HEK293 (cell line): ENCODE measurements around the gene GPR146.

Experiments
- CTCF ChIA-PET: fragments of 350-600 bp; formaldehyde crosslinking; extraction: SDS; loops from one replicate; lab custom pipeline; 2021; ENCODE audit warnings: antibody characterized with exemption; lab: Yijun Ruan, JAX
- POLR2A ChIA-PET: fragments of 300-600 bp; formaldehyde crosslinking; extraction: SDS; loops from one replicate; lab custom pipeline; 2020; ENCODE audit warnings: antibody characterized with exemption, inconsistent platforms; lab: Yijun Ruan, JAX
- H3K27ac ChIP-seq: fragments of 200-500 bp; sonication (Bioruptor generic); 2 replicates; pipeline ENCODE4 v1.5.1; 2014; ENCODE audit warnings: low read depth, low read length, control low read depth, inconsistent platforms; ENCODE audit errors: extremely low read depth
- H3K36me3 ChIP-seq, 2 experiments: fragments of 200-500 bp in 1 of 2; sonication (Bioruptor generic) in 1 of 2; 1 replicate in 1 of 2; 2 replicates in 1 of 2; pipeline ENCODE4 v1.5.1; 2014 to 2017; ENCODE audit warnings: inconsistent platforms in 2 of 2, low read length in 2 of 2; ENCODE audit not compliant: control insufficient read depth in 2 of 2, insufficient read depth in 1 of 2
- H3K4me1 ChIP-seq: fragments of 200-500 bp; sonication (Bioruptor generic); 2 replicates; pipeline ENCODE4 v1.5.1; 2014; ENCODE audit warnings: mild to moderate bottlenecking, low read length, inconsistent platforms; ENCODE audit not compliant: control insufficient read depth, insufficient read depth
- H3K4me3 ChIP-seq: 2 replicates; pipeline ENCODE4 v1.5.1; 2011; ENCODE audit warnings: low read depth, mild to moderate bottlenecking, control low read depth, low read length, moderate library complexity
- H3K9me3 ChIP-seq: fragments of 200-500 bp; sonication (Bioruptor generic); 2 replicates; pipeline ENCODE4 v1.5.1; 2014; ENCODE audit warnings: low read depth, low read length, inconsistent platforms; ENCODE audit not compliant: control insufficient read depth, insufficient read depth
- EGR2 ChIP-seq: fragments of 450-650 bp; formaldehyde crosslinking; IDR thresholded peaks from 2 replicates; pipeline ENCODE4 v1.5.1; 2016; ENCODE audit warnings: low read depth, missing biosample characterization, missing genetic modification characterization
- GFI1B ChIP-seq: fragments of 450-650 bp; formaldehyde crosslinking; IDR thresholded peaks from 2 replicates; pipeline ENCODE4 v1.5.1; 2016; ENCODE audit warnings: missing biosample characterization, missing genetic modification characterization
- GLIS2 ChIP-seq: fragments of 450-650 bp; formaldehyde crosslinking; IDR thresholded peaks from 2 replicates; pipeline ENCODE4 v1.5.1; 2016; ENCODE audit warnings: missing biosample characterization, missing genetic modification characterization
- HOXA7 ChIP-seq: sonication (generic); formaldehyde crosslinking; IDR thresholded peaks from 2 replicates; pipeline ENCODE4 v1.8.1; 2022; ENCODE audit warnings: missing genetic modification reagents, borderline replicate concordance
- PRDM1 ChIP-seq: fragments of 450-650 bp; formaldehyde crosslinking; IDR thresholded peaks from 2 replicates; pipeline ENCODE4; 2016; ENCODE audit warnings: missing biosample characterization, missing genetic modification characterization
- SCRT2 ChIP-seq: fragments of 450-650 bp; formaldehyde crosslinking; IDR thresholded peaks from 2 replicates; pipeline ENCODE4 v1.5.1; 2016; ENCODE audit warnings: missing biosample characterization, missing genetic modification characterization
- ZBTB7A ChIP-seq: fragments of 450-650 bp; formaldehyde crosslinking; IDR thresholded peaks from 2 replicates; pipeline ENCODE4 v1.5.1; 2016; ENCODE audit warnings: low read depth, missing biosample characterization, missing genetic modification characterization
- ZFP69B ChIP-seq: fragments of 450-650 bp; formaldehyde crosslinking; IDR thresholded peaks from 2 replicates; pipeline ENCODE4 v1.5.1; 2016; ENCODE audit warnings: missing biosample characterization, missing genetic modification characterization
- ZNF211 ChIP-seq: fragments of 450-650 bp; formaldehyde crosslinking; IDR thresholded peaks from 2 replicates; pipeline ENCODE4 v1.5.1; 2016; ENCODE audit warnings: low read depth, missing biosample characterization, missing genetic modification characterization
- ZNF23 ChIP-seq: fragments of 450-650 bp; formaldehyde crosslinking; IDR thresholded peaks from 2 replicates; pipeline ENCODE4 v1.5.1; 2016; ENCODE audit warnings: missing biosample characterization, missing genetic modification characterization, borderline replicate concordance
- ZNF341 ChIP-seq: fragments of 450-650 bp; formaldehyde crosslinking; IDR thresholded peaks from 2 replicates; pipeline ENCODE4; 2016; ENCODE audit warnings: low read depth, missing biosample characterization, missing genetic modification characterization
- ZNF354C ChIP-seq: fragments of 450-650 bp; formaldehyde crosslinking; IDR thresholded peaks from 2 replicates; pipeline ENCODE4 v1.5.1; 2016; ENCODE audit warnings: missing biosample characterization, missing genetic modification characterization, low read depth, borderline replicate concordance
- ZNF501 ChIP-seq: fragments of 450-650 bp; formaldehyde crosslinking; IDR thresholded peaks from 2 replicates; pipeline ENCODE4 v1.5.1; 2016; ENCODE audit warnings: missing biosample characterization, missing genetic modification characterization
- ZNF521 ChIP-seq: fragments of 450-650 bp; formaldehyde crosslinking; IDR thresholded peaks from 2 replicates; pipeline ENCODE4 v1.5.1; 2017; ENCODE audit warnings: missing biosample characterization, mild to moderate bottlenecking, missing genetic modification characterization
- ZNF654 ChIP-seq: fragments of 450-650 bp; formaldehyde crosslinking; IDR thresholded peaks from 2 replicates; pipeline ENCODE4 v1.5.1; 2016; ENCODE audit warnings: low read depth, missing biosample characterization, missing genetic modification characterization
- ZNF76 ChIP-seq: fragments of 450-650 bp; formaldehyde crosslinking; IDR thresholded peaks from 2 replicates; pipeline ENCODE4; 2016; ENCODE audit warnings: low read depth, missing biosample characterization, missing genetic modification characterization, borderline replicate concordance
- ZNF777 ChIP-seq: fragments of 450-650 bp; formaldehyde crosslinking; IDR thresholded peaks from 2 replicates; pipeline ENCODE4 v1.5.1; 2017; ENCODE audit warnings: missing biosample characterization, missing genetic modification characterization, borderline replicate concordance
- ZSCAN23 ChIP-seq: fragments of 450-650 bp; formaldehyde crosslinking; IDR thresholded peaks from 2 replicates; pipeline ENCODE4 v1.5.1; 2016; ENCODE audit warnings: missing biosample characterization, missing genetic modification characterization
- TF ChIP-seq, protein P1 (sequence below): fragments of 450-650 bp; formaldehyde crosslinking; IDR thresholded peaks from 2 replicates; pipeline ENCODE4 v1.5.1; 2016; ENCODE audit warnings: missing biosample characterization, missing genetic modification characterization
- TF ChIP-seq, protein P2 (sequence below): fragments of 450-650 bp; formaldehyde crosslinking; conservative IDR thresholded peaks from 2 replicates; pipeline ENCODE4 v1.5.1; 2016; ENCODE audit warnings: low read depth, missing biosample characterization, missing genetic modification characterization
- TF ChIP-seq, protein P3 (sequence below): fragments of 450-650 bp; formaldehyde crosslinking; IDR thresholded peaks from 2 replicates; pipeline ENCODE4 v1.5.1; 2016; ENCODE audit warnings: missing biosample characterization, missing genetic modification characterization
- TF ChIP-seq, protein P4 (sequence below): fragments of 450-650 bp; formaldehyde crosslinking; IDR thresholded peaks from 2 replicates; pipeline ENCODE4 v1.5.1; 2016; ENCODE audit warnings: missing biosample characterization, missing genetic modification characterization

GPR146 gene

DNA sequence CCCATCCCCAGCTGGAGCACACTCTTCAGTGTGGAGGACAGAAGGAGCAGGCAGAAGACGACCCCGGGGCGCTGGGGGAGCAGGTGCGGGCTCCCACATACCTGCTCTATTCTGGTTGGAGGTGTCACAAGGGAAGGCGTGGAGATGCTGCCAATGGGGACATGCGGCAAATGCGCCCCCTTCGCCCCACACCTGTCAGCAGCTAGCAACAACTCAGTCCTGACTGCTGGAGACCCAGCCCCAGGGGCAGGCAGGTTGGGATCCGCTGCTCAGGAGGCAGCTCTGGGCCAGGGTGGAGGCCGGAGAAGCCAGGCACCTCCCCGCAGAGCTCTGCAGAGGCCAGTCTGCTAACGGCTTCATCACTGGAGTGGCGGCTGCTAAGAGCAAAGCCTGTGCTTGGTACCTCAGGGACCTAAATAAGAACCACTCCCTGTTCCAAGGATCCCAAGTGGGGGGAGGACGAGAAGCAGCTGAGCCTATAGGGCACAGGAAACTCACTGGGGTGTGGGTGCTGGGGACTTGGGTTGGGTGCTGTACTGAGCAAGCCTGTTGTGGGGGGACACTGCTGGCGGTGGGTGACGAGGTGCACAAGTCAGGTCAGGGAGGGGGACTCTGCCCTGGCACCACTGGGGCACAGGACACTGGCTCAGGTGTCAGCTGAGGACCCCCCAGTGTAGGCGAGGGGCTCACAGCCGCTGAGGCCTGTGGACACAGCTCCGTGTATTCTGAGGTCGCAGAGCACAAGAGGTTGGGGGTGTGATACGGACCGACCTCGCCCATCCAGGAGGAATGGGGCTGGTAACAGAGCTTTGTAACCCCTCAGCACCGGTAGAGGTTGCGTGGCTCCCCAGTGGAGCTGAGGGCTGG, 19.2 kb upstream of the GPR146 start:
- TF ChIP-seq ZNF354C (no peak), GLIS2 (0 out of 2 replicates have a peak, but pooled peaks have one; percentile 15)
- H3K9me3 ChIP-seq = no peaks in the 10 kb centered on the region
- no peak overlapping the region for H3K4me3 ChIP-seq
- no peak overlapping the region for H3K27ac ChIP-seq
- peaks cover 10% of the 10 kb centered on the region; the same call in 1 of the 2 replicates for H3K4me1 ChIP-seq
- H3K36me3 ChIP-seq = peaks cover 0 to 18% of the 10 kb centered on the region in 2 experiments; a peak in 1 of 3 replicates
- ChIA-PET POLR2A (no interaction called here), CTCF (interaction anchor here (0.7 to 1.1 kb wide), 3 partner anchors 31 to 449 kb away, joined by 4 read pairs; no protein-coding TSS in a partner anchor)

DNA sequence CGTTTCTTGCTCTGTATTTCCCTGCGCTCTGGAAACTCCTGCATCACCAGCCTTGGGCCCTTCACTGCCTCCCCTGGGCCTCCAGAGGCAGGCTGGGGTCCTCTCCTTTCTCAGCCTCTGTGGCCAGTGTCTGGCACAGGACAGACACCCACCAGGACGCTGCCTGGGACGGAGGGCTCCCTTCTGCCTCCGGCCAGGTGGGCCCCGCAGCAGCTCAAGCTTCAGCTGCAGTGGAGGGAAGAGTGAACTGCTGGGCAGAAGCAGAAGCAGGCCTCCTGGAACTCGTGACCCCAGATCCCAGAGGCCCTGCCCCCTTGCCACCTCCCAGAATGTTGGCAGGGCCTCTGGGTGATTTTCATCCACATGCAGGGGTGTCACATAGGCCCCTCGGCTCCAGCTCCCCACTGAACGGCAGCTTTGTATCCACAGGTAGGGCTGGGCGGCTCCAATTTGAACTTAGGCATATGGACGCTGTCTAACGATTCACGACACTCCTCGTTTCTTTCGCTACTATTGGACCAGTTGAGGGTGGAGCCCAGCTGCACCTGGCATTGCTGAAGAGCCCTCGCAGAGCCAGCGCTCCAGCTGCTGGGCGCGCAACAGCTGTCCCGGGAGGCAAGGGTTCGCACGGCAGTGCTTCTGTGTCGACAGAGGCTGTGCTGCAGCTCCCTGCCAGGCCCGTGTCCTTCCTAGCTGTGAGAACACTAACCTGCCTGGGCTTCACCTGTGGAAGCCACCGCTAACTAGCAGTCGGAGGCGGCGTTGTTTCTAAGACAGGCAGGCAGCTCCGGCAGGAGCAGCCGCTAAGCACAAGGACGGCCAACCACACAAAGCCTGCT, 18.4 kb upstream of the GPR146 start:
- no peak overlapping the region for H3K4me3 ChIP-seq
- no peak overlapping the region for H3K27ac ChIP-seq
- no peaks in the 10 kb centered on the region for H3K9me3 ChIP-seq
- CTCF ChIA-PET = interaction anchor here (0.8 to 1.7 kb wide), 4 partner anchors 32 to 151 kb away, joined by 4 to 14 read pairs (median 5); no protein-coding TSS in a partner anchor
- POLR2A ChIA-PET = no interaction called here
- peaks cover 10% of the 10 kb centered on the region; the same call in 1 of the 2 replicates for H3K4me1 ChIP-seq
- peaks cover 0 to 18% of the 10 kb centered on the region in 2 experiments; a peak in 1 of 3 replicates for H3K36me3 ChIP-seq
- TF ChIP-seq, protein P1, sequence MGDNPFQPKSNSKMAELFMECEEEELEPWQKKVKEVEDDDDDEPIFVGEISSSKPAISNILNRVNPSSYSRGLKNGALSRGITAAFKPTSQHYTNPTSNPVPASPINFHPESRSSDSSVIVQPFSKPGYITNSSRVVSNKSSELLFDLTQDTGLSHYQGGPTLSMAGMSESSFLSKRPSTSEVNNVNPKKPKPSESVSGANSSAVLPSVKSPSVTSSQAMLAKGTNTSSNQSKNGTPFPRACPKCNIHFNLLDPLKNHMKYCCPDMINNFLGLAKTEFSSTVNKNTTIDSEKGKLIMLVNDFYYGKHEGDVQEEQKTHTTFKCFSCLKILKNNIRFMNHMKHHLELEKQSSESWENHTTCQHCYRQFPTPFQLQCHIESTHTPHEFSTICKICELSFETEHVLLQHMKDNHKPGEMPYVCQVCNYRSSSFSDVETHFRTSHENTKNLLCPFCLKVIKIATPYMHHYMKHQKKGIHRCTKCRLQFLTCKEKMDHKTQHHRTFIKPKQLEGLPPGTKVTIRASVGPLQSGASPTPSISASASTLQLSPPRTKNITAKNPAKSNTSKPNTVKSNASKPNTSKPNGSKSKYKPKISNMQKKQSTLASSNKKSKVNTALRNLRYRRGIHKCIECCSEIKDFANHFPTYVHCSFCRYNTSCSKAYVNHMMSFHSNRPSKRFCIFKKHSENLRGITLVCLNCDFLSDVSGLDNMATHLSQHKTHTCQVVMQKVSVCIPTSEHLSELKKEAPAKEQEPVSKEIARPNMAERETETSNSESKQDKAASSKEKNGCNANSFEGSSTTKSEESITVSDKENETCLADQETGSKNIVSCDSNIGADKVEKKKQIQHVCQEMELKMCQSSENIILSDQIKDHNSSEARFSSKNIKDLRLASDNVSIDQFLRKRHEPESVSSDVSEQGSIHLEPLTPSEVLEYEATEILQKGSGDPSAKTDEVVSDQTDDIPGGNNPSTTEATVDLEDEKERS (tag by site-specific recombination) = no peak
- TF ChIP-seq ZFP69B (tag by site-specific recombination) (peak; percentile 71), ZNF211 (tag by site-specific recombination) (no peak), GFI1B (tag by site-specific recombination) (no peak), ZSCAN23 (tag by site-specific recombination) (no peak), ZNF76 (tag by site-specific recombination) (no peak), ZNF23 (tag by site-specific recombination) (no peak), EGR2 (tag by site-specific recombination) (no peak), ZNF521 (no peak), ZNF341 (tag by site-specific recombination) (no peak), ZNF501 (tag by site-specific recombination) (no peak), ZNF654 (tag by site-specific recombination) (no peak), SCRT2 (0 out of 2 replicates have a peak, but pooled peaks have one; percentile 13), HOXA7 (no peak), ZNF777 (tag by site-specific recombination) (no peak), ZBTB7A (tag by site-specific recombination) (no peak), PRDM1 (tag by site-specific recombination) (no peak)
- TF ChIP-seq, protein P2, sequence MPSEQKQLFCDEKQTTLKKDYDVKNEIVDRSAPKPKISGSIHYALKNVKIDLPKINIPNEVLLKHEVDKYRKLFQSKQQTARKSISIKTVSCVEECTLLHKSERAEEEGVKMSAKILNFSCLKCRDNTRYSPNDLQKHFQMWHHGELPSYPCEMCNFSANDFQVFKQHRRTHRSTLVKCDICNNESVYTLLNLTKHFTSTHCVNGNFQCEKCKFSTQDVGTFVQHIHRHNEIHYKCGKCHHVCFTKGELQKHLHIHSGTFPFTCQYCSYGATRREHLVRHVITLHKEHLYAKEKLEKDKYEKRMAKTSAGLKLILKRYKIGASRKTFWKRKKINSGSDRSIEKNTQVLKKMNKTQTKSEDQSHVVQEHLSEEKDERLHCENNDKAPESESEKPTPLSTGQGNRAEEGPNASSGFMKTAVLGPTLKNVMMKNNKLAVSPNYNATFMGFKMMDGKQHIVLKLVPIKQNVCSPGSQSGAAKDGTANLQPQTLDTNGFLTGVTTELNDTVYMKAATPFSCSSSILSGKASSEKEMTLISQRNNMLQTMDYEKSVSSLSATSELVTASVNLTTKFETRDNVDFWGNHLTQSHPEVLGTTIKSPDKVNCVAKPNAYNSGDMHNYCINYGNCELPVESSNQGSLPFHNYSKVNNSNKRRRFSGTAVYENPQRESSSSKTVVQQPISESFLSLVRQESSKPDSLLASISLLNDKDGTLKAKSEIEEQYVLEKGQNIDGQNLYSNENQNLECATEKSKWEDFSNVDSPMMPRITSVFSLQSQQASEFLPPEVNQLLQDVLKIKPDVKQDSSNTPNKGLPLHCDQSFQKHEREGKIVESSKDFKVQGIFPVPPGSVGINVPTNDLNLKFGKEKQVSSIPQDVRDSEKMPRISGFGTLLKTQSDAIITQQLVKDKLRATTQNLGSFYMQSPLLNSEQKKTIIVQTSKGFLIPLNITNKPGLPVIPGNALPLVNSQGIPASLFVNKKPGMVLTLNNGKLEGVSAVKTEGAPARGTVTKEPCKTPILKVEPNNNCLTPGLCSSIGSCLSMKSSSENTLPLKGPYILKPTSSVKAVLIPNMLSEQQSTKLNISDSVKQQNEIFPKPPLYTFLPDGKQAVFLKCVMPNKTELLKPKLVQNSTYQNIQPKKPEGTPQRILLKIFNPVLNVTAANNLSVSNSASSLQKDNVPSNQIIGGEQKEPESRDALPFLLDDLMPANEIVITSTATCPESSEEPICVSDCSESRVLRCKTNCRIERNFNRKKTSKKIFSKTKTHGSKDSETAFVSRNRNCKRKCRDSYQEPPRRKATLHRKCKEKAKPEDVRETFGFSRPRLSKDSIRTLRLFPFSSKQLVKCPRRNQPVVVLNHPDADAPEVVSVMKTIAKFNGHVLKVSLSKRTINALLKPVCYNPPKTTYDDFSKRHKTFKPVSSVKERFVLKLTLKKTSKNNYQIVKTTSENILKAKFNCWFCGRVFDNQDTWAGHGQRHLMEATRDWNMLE (tag by site-specific recombination) = no peak
- TF ChIP-seq, protein P3, sequence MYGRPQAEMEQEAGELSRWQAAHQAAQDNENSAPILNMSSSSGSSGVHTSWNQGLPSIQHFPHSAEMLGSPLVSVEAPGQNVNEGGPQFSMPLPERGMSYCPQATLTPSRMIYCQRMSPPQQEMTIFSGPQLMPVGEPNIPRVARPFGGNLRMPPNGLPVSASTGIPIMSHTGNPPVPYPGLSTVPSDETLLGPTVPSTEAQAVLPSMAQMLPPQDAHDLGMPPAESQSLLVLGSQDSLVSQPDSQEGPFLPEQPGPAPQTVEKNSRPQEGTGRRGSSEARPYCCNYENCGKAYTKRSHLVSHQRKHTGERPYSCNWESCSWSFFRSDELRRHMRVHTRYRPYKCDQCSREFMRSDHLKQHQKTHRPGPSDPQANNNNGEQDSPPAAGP = no peak
- TF ChIP-seq, protein P4, sequence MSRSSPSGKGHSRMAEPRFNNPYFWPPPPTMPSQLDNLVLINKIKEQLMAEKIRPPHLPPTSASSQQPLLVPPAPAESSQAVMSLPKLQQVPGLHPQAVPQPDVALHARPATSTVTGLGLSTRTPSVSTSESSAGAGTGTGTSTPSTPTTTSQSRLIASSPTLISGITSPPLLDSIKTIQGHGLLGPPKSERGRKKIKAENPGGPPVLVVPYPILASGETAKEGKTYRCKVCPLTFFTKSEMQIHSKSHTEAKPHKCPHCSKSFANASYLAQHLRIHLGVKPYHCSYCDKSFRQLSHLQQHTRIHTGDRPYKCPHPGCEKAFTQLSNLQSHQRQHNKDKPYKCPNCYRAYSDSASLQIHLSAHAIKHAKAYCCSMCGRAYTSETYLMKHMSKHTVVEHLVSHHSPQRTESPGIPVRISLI (tag by site-specific recombination) = no peak
